Stomach (tissue), 9 donors: ENCODE results near the gene C1QC. TPM values are rescaled to one million over a fixed set of nuclear protein-coding genes. Genes with fewer than 3 reads are reported as not detected.

Experiments used
- DNase-seq, 2 donors: peaks; one replicate each; pipeline versions ENCODE4 v3.0.0 to v3.0.0-alpha.2; 2013 to 2019
- H3K27ac ChIP-seq, 5 donors: fragments of 200-600 bp in 4 of 5; sonication (generic) in 4 of 5; one replicate each; pipeline ENCODE4 v1.5.1; 2013 to 2019; ENCODE audit warnings: mild to moderate bottlenecking in 1 of 5, moderate library complexity in 1 of 5
- H3K27me3 ChIP-seq, 3 donors: fragments of 200-600 bp; sonication (generic); one replicate each; pipeline ENCODE4 v1.5.1; 2017 to 2019; ENCODE audit warnings: mixed run types in 1 of 3
- H3K36me3 ChIP-seq, 4 donors: fragments of 200-600 bp; sonication (generic); 1 replicate in 3 of 4; 2 replicates in 1 of 4; pipeline ENCODE4 v1.5.1; 2016 to 2019
- H3K4me1 ChIP-seq, 4 donors: fragments of 200-600 bp; sonication (generic); one replicate each; pipeline ENCODE4 v1.5.1; 2016 to 2019
- H3K4me3 ChIP-seq, 4 donors: fragments of 200-600 bp; sonication (generic) in 3 of 4; one replicate each; pipeline ENCODE4 v1.5.1; 2016 to 2019; ENCODE audit warnings: mild to moderate bottlenecking in 1 of 4
- H3K9me3 ChIP-seq, 4 donors: fragments of 200-600 bp; sonication (generic); one replicate each; pipeline ENCODE4 v1.5.1; 2016 to 2019
- EP300 ChIP-seq: sonication (generic); formaldehyde crosslinking; IDR thresholded peaks from one replicate; pipeline ENCODE4 v1.6.1; 2017; ENCODE audit warnings: antibody characterized with exemption
- POLR2A ChIP-seq, 4 donors: fragments of 450-650 bp; IDR thresholded peaks; one replicate each; pipeline ENCODE4 v1.6.1; 2016; ENCODE audit warnings: antibody characterized with exemption in 4 of 4, control low read depth in 2 of 4, mild to moderate bottlenecking in 1 of 4, moderate library complexity in 1 of 4
- POLR2AphosphoS5 ChIP-seq, 3 donors: sonication (generic); formaldehyde crosslinking; IDR thresholded peaks; one replicate each; pipeline ENCODE4 v1.6.1; 2016; ENCODE audit warnings: antibody characterized with exemption in 3 of 3
- WGBS, 5 donors: extraction: QIAGEN DNeasy Blood & Tissue Kit in 3 of 5; methylation state at CpG; one replicate each; pipeline versions ENCODE4 v1.1.5 to v1.1.7; 2013 to 2018; 5-methylcytosine and 5-hydroxymethylcytosine counted together
- intact Hi-C: fragments of 100-400 bp; cut with DNase I; formaldehyde crosslinking; loops from one replicate; pipeline ENCODE4 v1.15.1; 2023; ENCODE audit warnings: low total_unique reads
- polyA plus RNA-seq, 3 donors: library from polyadenylated mRNA; stranded (reverse); fragments of 200-250 nt; gene quantifications; one replicate each; pipeline ENCODE4 v1.2.3, GENCODE V29; 2013
- small RNA-seq, 4 donors: library from RNA; depleted of rRNA; stranded (forward); fragments of <200 nt; gene quantifications; one replicate each; pipeline ENCODE3, GENCODE V24; 2016
- total RNA-seq, 5 donors: library from RNA; depleted of rRNA; stranded (reverse); fragments of >200 nt; gene quantifications; one replicate each; pipeline versions ENCODE4 v1.1.0 to v1.2.3, GENCODE V29; 2014 to 2016
- TF ChIP-seq, protein P1 (sequence below), 7 experiments: fragments of 450-650 bp in 4 of 7; fragments of 200-600 bp in 3 of 7; sonication (generic) in 3 of 7; IDR thresholded peaks; one replicate each; pipeline ENCODE4 v1.5.1; 2016 to 2019; ENCODE audit warnings: antibody characterized with exemption in 7 of 7, control low read depth in 2 of 7, mild to moderate bottlenecking in 1 of 7
- donor health status: healthy with polysubstance abuse.
- donor health status: Bipolar disorder and iron deficiency.
- donor health status: healthy.

The C1QC gene
- total and polyA plus RNA-seq, 8 donors: 27.8 to 181 (median 60.5) TPM

DNA sequence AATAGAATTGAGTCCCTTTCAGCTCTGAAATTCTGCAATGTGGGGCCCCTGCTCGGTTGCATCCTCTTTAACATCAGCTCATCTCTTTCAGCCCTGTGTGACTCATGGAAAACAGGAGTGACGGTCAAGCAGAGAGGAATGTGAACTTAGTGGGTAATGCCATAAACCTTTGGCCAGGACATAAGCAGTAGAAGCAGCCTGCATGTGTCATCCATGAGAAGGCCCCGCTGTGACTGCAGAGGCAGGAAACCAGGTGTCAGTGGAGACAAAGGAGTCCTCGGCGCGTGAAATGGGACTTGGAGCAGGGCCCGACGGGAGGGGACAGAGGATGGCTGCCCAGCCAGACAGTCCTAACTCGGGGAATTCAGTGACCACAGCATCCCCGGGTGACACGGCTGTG is 46.1 kb downstream of the C1QC start:
- Histone ChIP-seq H3K36me3 (no peaks in the 10 kb centered on the region), H3K4me1 (no peaks in the 10 kb centered on the region), H3K27me3 (peaks cover 0 to 56% (median 4%) of the 10 kb centered on the region in 3 donors), H3K9me3 (no peaks in the 10 kb centered on the region), H3K27ac (no peak overlapping the region), H3K4me3 (no peak overlapping the region)
- DNase-seq: peak in 1 of 2 donors; percentile 52
- intact Hi-C loops: no loop called here
- TF ChIP-seq, protein P1, sequence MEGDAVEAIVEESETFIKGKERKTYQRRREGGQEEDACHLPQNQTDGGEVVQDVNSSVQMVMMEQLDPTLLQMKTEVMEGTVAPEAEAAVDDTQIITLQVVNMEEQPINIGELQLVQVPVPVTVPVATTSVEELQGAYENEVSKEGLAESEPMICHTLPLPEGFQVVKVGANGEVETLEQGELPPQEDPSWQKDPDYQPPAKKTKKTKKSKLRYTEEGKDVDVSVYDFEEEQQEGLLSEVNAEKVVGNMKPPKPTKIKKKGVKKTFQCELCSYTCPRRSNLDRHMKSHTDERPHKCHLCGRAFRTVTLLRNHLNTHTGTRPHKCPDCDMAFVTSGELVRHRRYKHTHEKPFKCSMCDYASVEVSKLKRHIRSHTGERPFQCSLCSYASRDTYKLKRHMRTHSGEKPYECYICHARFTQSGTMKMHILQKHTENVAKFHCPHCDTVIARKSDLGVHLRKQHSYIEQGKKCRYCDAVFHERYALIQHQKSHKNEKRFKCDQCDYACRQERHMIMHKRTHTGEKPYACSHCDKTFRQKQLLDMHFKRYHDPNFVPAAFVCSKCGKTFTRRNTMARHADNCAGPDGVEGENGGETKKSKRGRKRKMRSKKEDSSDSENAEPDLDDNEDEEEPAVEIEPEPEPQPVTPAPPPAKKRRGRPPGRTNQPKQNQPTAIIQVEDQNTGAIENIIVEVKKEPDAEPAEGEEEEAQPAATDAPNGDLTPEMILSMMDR (IDR thresholded peaks at IDR 0.05): no peak
- no peak for TF ChIP-seq POLR2AphosphoS5 (IDR thresholded peaks at IDR 0.05)
- no peak for TF ChIP-seq EP300
- no peak for TF ChIP-seq POLR2A (IDR thresholded peaks at IDR 0.05)
- 68 to 74% (median 70%) methylated on average over 11 of the region's 11 CpGs for WGBS, 5 donors

DNA sequence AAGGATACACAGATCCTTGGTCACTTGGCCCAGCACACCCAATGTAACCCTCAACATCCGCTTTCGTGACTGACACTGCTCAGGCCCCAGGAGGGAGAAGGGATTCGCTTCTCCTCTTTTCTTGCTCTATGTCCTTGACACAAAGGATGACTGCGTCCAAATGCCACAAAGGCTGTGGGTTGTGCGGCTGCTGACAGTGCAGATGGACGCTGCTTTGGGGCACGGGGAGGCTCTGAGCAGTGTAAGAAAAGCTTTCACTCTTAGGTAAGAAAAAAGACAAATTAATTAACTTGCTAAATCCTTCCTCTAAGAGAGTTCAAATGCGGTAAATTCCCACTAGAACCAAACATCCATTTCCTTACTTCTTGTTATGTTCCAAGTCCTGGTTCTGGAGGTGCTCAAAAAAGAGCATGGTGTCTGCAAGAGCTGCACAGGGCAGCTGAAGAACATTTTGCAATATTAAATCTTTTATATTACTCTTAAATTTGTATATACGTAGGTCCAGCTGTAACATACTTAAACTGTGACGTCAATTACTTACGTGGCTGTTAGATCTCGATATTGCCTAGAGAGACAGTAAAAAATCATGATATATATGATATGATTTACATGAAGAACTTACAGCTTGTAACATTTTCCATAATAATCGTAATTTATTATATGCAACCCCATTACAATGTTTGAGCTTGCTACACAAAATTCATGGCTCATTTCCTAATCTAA is 47.8 kb downstream of the C1QC start:
- intact Hi-C loops: no loop called here
- no peak overlapping the region for H3K4me3 ChIP-seq
- H3K9me3 ChIP-seq: no peaks in the 10 kb centered on the region
- no peaks in the 10 kb centered on the region for H3K36me3 ChIP-seq
- H3K4me1 ChIP-seq: no peaks in the 10 kb centered on the region
- peaks cover 0 to 50% (median 0%) of the 10 kb centered on the region in 3 donors for H3K27me3 ChIP-seq
- no peak for DNase-seq
- WGBS, 5 donors: 71 to 79% (median 77%) methylated on average over 13 of the region's 13 CpGs
- no peak overlapping the region for H3K27ac ChIP-seq
- TF ChIP-seq, protein P1 (IDR thresholded peaks at IDR 0.05): no peak
- TF ChIP-seq POLR2A (IDR thresholded peaks at IDR 0.05) (no peak), POLR2AphosphoS5 (IDR thresholded peaks at IDR 0.05) (no peak), EP300 (no peak)

DNA sequence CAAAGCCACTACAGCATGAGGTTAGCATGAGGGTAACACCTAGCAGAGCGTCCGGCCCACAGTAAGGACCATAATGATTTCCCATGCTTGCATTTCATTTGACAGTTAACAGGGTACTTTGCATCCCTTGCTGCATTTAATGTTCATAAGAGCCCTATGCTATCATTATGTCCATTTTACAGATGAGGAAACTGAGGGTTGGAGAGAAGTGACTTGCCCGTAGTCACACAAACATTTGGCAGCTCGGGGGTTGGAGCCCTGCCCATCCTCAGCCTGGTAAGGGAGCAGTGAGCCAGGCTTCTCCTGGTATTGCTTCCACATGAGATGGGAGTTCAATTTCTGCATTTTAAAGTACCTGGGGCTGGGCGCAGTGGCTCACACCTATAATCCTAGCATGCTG is 50.7 kb downstream of the C1QC start:
- TF ChIP-seq, protein P1 (IDR thresholded peaks at IDR 0.05): no peak
- TF ChIP-seq POLR2A (IDR thresholded peaks at IDR 0.05): no peak
- no peak for TF ChIP-seq EP300
- intact Hi-C loops: no loop called here
- 83 to 99% (median 89%) methylated on average over 5 of the region's 5 CpGs for WGBS, 5 donors
- no peak for DNase-seq
- Histone ChIP-seq H3K27ac (no peak overlapping the region), H3K9me3 (no peaks in the 10 kb centered on the region), H3K27me3 (peaks cover 0 to 24% (median 0%) of the 10 kb centered on the region in 3 donors), H3K4me1 (no peaks in the 10 kb centered on the region), H3K36me3 (no peaks in the 10 kb centered on the region), H3K4me3 (no peak overlapping the region)

DNA sequence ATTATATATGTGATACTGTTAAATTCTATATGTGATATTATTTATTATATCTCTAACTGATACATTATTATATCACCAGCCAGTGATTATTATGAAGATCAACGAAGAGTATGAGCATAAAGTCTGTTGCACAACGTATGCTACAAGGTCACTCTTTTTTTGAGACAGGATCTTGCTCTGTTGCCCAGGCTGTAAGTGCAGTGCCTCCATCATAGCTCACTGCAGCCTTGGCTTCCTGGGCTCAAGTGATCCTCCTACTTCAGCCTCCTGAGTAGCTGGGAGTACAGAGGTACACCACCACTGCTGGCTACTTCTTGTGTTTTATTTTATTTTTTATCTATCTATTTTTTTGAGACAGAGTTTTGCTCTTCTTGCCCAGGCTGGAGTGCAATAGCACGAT is 53.2 kb downstream of the C1QC start:
- peaks cover 0 to 14% (median 0%) of the 10 kb centered on the region in 3 donors for H3K27me3 ChIP-seq
- no peaks in the 10 kb centered on the region for H3K9me3 ChIP-seq
- WGBS, 5 donors: 80 to 89% (median 82%) methylated on average over 3 of the region's 3 CpGs
- DNase-seq: no peak
- no peak overlapping the region for H3K27ac ChIP-seq
- TF ChIP-seq EP300 (no peak), POLR2AphosphoS5 (IDR thresholded peaks at IDR 0.05) (no peak), POLR2A (IDR thresholded peaks at IDR 0.05) (no peak)
- TF ChIP-seq, protein P1 (IDR thresholded peaks at IDR 0.05): no peak
- H3K4me3 ChIP-seq: no peak overlapping the region
- intact Hi-C loops: no loop called here
- H3K4me1 ChIP-seq: no peaks in the 10 kb centered on the region
- H3K36me3 ChIP-seq: no peaks in the 10 kb centered on the region

Small RNAs within 50 kb of the gene (small RNA-seq; reads per million reads assigned to genes)
- 0 reads per million in 4 donors for gene MIR6127

Other genes with a start within 250 kb of the C1QC start
- 10 to 100 TPM; 11.0 to 39.3 (median 17.2) TPM for gene ZBTB40, start 191.8 kb upstream of the C1QC start, total RNA-seq
- 1 to 10 TPM; 2.1 to 4.2 (median 2.6) TPM for gene ZBTB40, start 191.8 kb upstream of the C1QC start, polyA plus RNA-seq
- gene EPHA8, start 80.1 kb upstream of the C1QC start, total RNA-seq: not detected
- not detected for gene EPHA8, start 80.1 kb upstream of the C1QC start, polyA plus RNA-seq
- gene C1QA, start 7.0 kb upstream of the C1QC start, total RNA-seq: 100 to 1,000 TPM in 2 of 5 donors, 10 to 100 TPM in 2, 1 to 10 TPM in 1; 2.9 to 127 (median 60.4) TPM
- gene C1QA, start 7.0 kb upstream of the C1QC start, polyA plus RNA-seq: 100 to 1,000 TPM in 1 of 3 donors, 10 to 100 TPM in 2; 62.7 to 109 (median 85.5) TPM
- 100 to 1,000 TPM in 2 of 5 donors, 10 to 100 TPM in 3; 57.8 to 223 (median 74.4) TPM for gene C1QB, start 9.6 kb downstream of the C1QC start, total RNA-seq
- gene C1QB, start 9.6 kb downstream of the C1QC start, polyA plus RNA-seq: 100 to 1,000 TPM in 1 of 3 donors, 10 to 100 TPM in 2; 49.8 to 128 (median 88.0) TPM
- 10 to 100 TPM in 2 of 5 donors, 1 to 10 TPM in 2, not detected in 1; 2.6 to 88.1 (median 13.9) TPM for gene EPHB2, start 67.2 kb downstream of the C1QC start, total RNA-seq
- 1 to 10 TPM in 1 of 3 donors, under 1 TPM in 2; 0.13 to 1.8 (median 0.31) TPM for gene EPHB2, start 67.2 kb downstream of the C1QC start, polyA plus RNA-seq